ENCODE measurements around the gene AGBL1.

AGBL1 gene

DNA sequence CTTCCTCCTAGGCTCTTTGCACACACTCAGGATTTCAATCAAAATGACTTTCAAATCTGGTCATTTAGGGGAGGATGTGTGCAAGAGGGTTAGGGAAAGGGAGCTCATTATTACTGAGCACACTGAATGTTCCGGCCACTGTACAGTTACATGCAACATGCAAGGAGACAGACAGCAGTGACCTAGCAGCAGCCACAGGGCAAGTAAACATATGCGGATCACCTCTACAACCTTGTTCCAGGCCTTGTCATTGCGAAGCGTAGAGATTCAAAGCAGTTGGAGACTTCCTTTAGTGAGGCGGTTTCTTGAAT is 837.6 kb downstream of the AGBL1 start:
- no peak for DNase-seq
- TF ChIP-seq GATA1 (IDR thresholded peaks at IDR 0.05; ENCODE audit: low read depth, low read length) (no peak), POLR2A (IDR thresholded peaks at IDR 0.05; ENCODE audit: low read length) (no peak)

DNA sequence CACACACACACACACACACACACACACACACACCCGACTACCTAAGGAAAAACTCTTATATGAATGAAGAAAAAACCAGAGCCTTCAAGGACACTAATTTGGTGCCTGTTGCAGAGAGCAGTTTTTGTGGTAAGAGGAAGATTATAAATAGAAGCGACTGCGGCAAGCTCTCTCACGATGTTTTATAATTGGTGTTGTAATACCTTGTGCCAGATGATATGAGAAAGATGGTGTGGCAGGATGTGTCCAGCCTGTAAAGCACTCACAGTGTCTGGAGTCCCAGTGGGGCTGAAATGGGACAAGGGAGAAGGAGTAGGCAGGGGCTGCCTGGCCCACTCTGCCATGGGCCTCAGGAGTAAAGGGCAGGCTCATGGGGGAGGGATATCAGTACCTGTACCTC is 839.9 kb downstream of the AGBL1 start:
- no peak for DNase-seq

GRCh38 chr15:86929461-86929860 is 849.8 kb downstream of the AGBL1 start:
- no peak for TF ChIP-seq POLR2A (IDR thresholded peaks at IDR 0.05; ENCODE audit: low read length)
- no peak for TF ChIP-seq GATA1 (IDR thresholded peaks at IDR 0.05; ENCODE audit: low read depth, low read length)

More for the DNA sequence above, 839.9 kb downstream of the AGBL1 start:
- no peak for TF ChIP-seq POLR2A (IDR thresholded peaks at IDR 0.05; ENCODE audit: low read length)
- no peak for TF ChIP-seq GATA1 (IDR thresholded peaks at IDR 0.05; ENCODE audit: low read depth, low read length)

GRCh38 chr15:86932456-86932855 is 852.8 kb downstream of the AGBL1 start:
- TF ChIP-seq GATA1 (IDR thresholded peaks at IDR 0.05; ENCODE audit: low read depth, low read length) (no peak), POLR2A (IDR thresholded peaks at IDR 0.05; ENCODE audit: low read length) (no peak)
- DNase-seq, result no peak

More at GRCh38 chr15:86929461-86929860, 849.8 kb downstream of the AGBL1 start:
- DNase-seq, result no peak

- TF ChIP-seq GATA1 (IDR thresholded peaks at IDR 0.05; ENCODE audit: low read depth, low read length) (no peak), POLR2A (IDR thresholded peaks at IDR 0.05; ENCODE audit: low read length) (no peak)
- DNase-seq, result no peak
Measured at GRCh38 chr15:86935841-86936240, 856.2 kb downstream of the AGBL1 start.

- TF ChIP-seq GATA1 (IDR thresholded peaks at IDR 0.05; ENCODE audit: low read depth, low read length) (no peak), POLR2A (IDR thresholded peaks at IDR 0.05; ENCODE audit: low read length) (no peak)
- no peak for DNase-seq
Measured at GRCh38 chr15:86942285-86942684, 862.6 kb downstream of the AGBL1 start.

- no peak for TF ChIP-seq GATA1 (IDR thresholded peaks at IDR 0.05; ENCODE audit: low read depth, low read length)
- TF ChIP-seq POLR2A (IDR thresholded peaks at IDR 0.05; ENCODE audit: low read length), result no peak
- no peak for DNase-seq
Measured at GRCh38 chr15:86948719-86949118, 869.0 kb downstream of the AGBL1 start.

GRCh38 chr15:86959254-86959653 is 879.6 kb downstream of the AGBL1 start:
- TF ChIP-seq POLR2A (IDR thresholded peaks at IDR 0.05; ENCODE audit: low read length) (no peak), GATA1 (IDR thresholded peaks at IDR 0.05; ENCODE audit: low read depth, low read length) (no peak)
- no peak for DNase-seq

- DNase-seq, result no peak
- TF ChIP-seq POLR2A (IDR thresholded peaks at IDR 0.05; ENCODE audit: low read length) (no peak), GATA1 (IDR thresholded peaks at IDR 0.05; ENCODE audit: low read depth, low read length) (no peak)
Measured at GRCh38 chr15:86961669-86962068, 882.0 kb downstream of the AGBL1 start.

DNA sequence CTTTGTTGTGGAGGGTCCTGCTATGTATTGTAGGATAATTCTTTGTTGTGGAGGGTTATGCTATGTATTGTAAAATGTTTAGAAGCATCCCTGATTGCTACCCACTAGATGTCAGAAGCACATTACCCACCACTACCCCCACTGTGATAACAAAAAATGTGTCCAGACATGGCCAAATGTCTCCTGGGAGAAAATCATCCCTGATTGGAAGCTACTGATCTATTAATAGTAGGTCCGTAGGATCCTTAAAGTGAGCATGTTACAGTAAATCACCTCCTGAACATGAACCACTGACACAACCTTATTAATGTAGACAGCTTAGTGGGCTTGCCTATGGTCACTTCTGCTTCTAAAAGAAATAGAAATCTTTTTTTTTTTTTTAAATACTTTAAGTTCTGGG is 884.6 kb downstream of the AGBL1 start:
- TF ChIP-seq POLR2A (IDR thresholded peaks at IDR 0.05; ENCODE audit: low read length), result no peak
- no peak for TF ChIP-seq GATA1 (IDR thresholded peaks at IDR 0.05; ENCODE audit: low read depth, low read length)
- DNase-seq, result no peak

- no peak for TF ChIP-seq POLR2A (IDR thresholded peaks at IDR 0.05; ENCODE audit: low read length)
- TF ChIP-seq GATA1 (IDR thresholded peaks at IDR 0.05; ENCODE audit: low read depth, low read length), result no peak
- no peak for DNase-seq
Measured at GRCh38 chr15:86968244-86968643, 888.6 kb downstream of the AGBL1 start.

DNA sequence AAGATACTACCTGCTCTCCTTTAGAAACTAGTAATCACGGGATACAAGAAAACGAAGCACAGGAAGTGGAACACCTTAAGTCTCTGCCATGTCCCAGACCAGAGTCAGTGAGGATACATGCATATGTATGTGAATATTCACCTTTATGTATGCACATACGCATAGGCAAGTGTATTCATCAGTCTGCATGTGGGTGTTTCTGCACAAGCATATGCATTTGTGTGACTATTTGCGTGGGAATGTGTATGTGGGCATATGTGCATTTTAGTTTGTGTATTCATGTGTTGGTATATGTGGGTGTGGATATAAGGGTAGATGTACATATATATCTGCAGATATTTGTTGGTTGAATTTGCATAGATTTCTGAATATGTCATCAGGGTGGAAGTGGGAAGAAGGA is 889.7 kb downstream of the AGBL1 start:
- TF ChIP-seq GATA1 (IDR thresholded peaks at IDR 0.05; ENCODE audit: low read depth, low read length) (no peak), POLR2A (IDR thresholded peaks at IDR 0.05; ENCODE audit: low read length) (no peak)
- no peak for DNase-seq

- DNase-seq, result no peak
- no peak for TF ChIP-seq GATA1 (IDR thresholded peaks at IDR 0.05; ENCODE audit: low read depth, low read length)
- TF ChIP-seq POLR2A (IDR thresholded peaks at IDR 0.05; ENCODE audit: low read length), result no peak
Measured at GRCh38 chr15:86973284-86973844, 893.7 kb downstream of the AGBL1 start.

DNA sequence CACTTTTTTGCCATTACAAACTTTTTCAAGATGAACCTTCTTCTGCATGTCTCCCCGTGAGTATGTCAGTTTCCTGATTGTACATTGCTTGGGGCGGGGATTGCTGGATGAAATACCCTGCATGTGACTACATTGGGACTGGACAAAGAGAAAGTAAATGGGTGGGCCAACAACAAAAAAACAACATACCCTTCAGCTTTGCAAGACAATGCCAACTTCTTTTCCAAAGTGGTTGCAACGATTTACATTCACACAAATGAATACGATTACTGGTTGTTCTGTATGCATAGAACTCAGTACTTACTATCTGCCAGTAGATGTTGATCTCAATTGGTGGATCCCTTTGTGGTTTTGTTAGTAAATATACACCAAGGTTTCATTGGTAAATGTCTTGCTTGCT is 908.4 kb downstream of the AGBL1 start:
- DNase-seq, result no peak
- TF ChIP-seq GATA1 (IDR thresholded peaks at IDR 0.05; ENCODE audit: low read depth, low read length) (no peak), POLR2A (IDR thresholded peaks at IDR 0.05; ENCODE audit: low read length) (no peak)

DNA sequence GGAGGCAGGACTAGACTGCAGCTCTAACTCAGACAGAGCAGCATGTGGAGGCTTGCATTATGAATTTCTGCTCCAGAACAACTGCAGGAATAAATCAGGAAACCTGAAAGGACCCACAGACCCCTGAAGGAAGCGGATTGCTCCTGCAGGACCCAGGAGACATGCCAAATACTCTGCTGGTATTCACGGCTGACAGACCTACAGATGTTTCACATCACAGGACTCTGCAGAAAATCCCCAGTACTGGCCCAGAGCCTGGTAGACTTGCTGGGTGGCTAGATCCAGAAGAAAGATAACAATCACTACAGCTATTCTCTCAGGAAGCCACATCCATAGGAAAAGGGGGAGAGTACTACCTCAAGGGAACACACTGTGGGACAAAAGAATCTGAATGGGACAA is 942.1 kb downstream of the AGBL1 start:
- no peak for DNase-seq
- no peak for TF ChIP-seq GATA1 (IDR thresholded peaks at IDR 0.05; ENCODE audit: low read depth, low read length)
- no peak for TF ChIP-seq POLR2A (IDR thresholded peaks at IDR 0.05; ENCODE audit: low read length)
